Neuron (in vitro differentiated cells): ENCODE data around the gene LGALS9B.
"Not testable (repeated sequence)": the region's sequence is repeated elsewhere in the genome, so short reads cannot be mapped to it uniquely, and the experiment has no call there.

Experiments
- H2AFZ ChIP-seq: one replicate; pipeline ENCODE4 v1.6.1; 2013; ENCODE audit warnings: low read depth, mild to moderate bottlenecking, inconsistent platforms, low read length, moderate library complexity
- H3K27me3 ChIP-seq: one replicate; pipeline ENCODE4 v1.6.1; 2013; ENCODE audit warnings: low read length; ENCODE audit not compliant: insufficient read depth
- H3K36me3 ChIP-seq: one replicate; pipeline ENCODE4 v1.6.1; 2013; ENCODE audit warnings: low read length; ENCODE audit not compliant: insufficient read depth
- H3K4me1 ChIP-seq: one replicate; pipeline ENCODE4 v1.6.1; 2013; ENCODE audit warnings: low read length; ENCODE audit not compliant: insufficient read depth
- H3K4me3 ChIP-seq: 2 replicates; pipeline ENCODE4 v1.5.1; 2013; ENCODE audit warnings: mild to moderate bottlenecking, low read length, moderate library complexity
- H3K9me3 ChIP-seq: one replicate; pipeline ENCODE4 v1.6.1; 2013; ENCODE audit warnings: low read length

LGALS9B gene

DNA sequence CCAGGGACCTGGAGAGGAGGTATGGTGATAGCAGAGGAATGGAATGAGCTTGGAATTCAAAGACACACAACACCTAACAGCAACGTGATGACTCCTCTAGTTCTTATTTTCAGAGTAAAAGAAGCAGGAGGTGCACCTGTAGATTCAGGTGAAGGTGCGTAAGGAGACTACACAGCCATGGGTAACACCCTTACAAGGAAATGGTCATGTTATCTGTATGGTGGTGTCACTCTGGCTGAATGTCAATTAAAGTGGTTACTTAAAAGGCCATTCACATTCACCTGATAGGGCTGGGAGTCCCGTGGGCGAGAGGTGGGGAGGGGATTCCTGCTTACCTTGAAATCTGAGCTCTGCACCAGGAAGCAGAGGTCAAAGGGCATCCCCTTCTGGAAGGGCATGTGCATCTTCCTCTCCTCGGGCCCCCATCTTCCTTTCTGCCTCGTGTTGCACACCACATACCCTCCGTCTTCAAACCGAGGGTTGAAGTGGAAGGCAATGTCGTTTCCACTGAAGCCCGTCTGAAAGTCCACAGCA lies 9.4 kb downstream of the LGALS9B start:
- H3K36me3 ChIP-seq, H3K4me3 ChIP-seq, H2AFZ ChIP-seq, H3K4me1 ChIP-seq, H3K9me3 ChIP-seq, H3K27me3 ChIP-seq: not testable (repeated sequence)

DNA sequence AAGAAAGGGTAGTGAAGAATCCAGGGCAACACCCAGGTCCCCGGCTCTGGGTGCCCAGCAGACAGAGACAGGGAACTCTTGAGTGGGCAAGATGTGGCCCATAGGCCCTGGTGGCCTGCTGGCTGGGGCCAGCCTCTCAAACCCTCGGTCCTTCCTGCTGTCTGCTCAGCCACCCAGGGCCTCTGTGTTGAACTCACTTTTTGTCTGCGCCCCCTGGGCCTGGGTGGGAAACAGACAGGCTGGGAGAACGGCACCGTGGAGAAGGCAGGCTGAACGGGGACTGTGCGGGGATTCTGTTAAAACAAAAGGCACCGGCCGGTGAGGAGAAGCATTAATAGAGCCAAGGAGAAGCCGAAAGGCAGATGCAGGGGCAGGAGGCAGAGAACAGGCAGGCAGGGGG lies 12.2 kb downstream of the LGALS9B start:
- H3K4me1 ChIP-seq, H3K4me3 ChIP-seq, H3K36me3 ChIP-seq, H3K9me3 ChIP-seq, H2AFZ ChIP-seq, H3K27me3 ChIP-seq: not testable (repeated sequence)

DNA sequence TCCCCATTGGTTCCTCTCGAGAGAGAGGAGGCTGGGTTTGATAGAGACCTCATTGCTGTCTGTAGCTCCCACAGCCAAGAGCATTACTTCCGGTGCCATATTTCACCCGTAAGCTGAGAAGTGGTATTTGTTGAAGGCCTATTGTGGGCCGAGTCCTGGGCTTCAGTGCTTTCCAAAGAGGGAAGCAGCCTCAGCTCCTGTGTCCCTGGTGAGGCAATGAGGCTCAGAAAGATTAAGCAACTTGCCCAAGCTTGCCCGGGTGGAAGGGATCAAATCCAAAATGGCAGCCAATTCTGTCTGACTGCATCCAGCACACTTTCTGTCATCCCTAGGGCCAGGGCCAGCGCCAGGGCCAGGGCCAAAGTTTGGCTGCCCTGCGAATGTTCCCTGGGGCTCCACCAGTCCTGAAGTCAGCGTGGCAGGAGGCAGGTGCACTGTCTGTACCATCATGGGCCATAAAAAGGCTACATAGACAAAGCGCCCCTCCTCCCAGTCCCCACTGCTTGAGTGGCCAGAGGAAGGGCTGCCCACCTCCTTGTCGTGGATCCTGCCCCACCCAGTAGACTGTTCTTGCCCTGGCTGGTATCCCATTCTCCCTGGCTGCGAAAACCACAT lies 13.4 kb downstream of the LGALS9B start:
- H3K27me3 ChIP-seq, H3K36me3 ChIP-seq, H3K9me3 ChIP-seq, H3K4me3 ChIP-seq, H3K4me1 ChIP-seq, H2AFZ ChIP-seq: not testable (repeated sequence)

DNA sequence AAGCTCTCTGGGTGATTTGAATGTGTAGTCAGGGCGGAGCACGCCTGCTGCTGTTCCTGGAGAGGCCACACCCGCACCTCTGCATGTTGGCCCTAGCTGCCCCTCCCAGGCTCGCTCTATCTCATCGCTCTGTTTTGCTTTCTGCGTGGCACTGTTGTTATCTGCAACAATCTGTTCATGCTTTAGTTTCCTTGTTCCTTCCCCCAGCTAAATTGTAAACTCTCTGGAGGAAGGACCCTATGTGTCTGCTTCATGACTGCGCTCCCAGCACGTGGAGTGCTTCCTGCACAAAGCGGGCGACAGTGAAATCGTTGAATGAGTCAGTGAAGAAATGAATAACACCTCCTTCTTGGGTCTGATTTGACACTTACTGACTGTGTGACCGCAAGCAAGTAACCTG lies 16.5 kb downstream of the LGALS9B start:
- not testable (repeated sequence) for H3K4me3 ChIP-seq, H3K27me3 ChIP-seq, H3K9me3 ChIP-seq, H3K4me1 ChIP-seq, H3K36me3 ChIP-seq, H2AFZ ChIP-seq

DNA sequence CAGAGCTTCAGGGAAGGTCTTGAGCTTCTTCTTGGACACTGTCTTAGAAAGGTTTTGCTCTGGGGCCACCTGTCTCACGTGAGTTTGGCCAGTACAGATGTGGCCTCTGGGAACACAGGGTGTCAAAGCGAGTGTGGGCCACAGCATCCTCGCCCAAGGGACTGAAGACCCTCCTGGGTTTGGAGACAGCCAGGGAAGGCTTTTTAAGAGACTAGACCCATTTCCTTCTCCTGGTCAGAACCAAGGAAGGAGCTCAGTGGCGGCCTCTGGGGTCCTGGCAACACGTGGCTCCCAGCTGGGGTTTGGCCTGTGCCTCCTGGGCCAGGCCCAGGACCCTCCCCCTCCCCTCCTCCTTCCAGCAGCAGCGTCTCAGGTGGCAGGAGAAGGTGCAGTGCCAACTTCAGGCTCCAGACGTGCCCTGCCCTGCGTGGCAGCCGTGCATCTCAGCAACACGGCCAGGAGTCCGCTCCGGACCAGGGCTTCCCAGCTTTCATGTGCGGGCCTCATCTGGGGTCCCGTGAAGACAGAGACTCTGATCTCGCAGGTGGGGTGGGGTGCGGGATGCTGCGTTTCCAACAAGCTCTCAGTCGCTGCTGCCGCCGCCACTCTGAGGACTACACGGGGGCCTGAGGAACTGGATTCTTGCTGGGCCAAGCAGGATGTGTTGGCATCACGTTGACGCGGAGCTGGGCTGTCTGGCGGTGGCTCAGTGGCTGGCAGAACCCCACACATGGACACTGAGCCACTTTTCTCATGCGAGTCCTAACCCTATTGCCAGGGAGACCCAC lies 19.6 kb downstream of the LGALS9B start:
- H3K4me3 ChIP-seq, H3K4me1 ChIP-seq, H3K9me3 ChIP-seq, H3K27me3 ChIP-seq, H3K36me3 ChIP-seq, H2AFZ ChIP-seq: not testable (repeated sequence)

DNA sequence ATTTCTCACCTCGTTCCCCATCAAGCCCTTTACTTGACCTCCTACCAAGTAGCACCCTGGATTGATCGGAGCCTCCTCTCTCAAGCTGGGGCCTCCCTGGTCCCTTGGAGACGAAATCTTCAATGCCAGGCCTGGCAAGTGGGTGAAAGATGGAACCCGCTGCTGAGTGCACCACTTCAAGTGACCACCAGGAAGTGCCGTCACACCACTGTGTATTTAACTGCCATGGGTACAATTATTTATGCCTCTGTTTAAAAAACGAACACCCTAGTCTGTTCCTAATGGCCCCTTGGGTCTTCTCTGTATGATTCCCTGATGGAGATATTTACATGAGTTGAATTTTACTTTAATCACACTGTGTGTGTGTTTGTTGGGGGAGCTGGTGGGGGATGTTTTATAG lies 20.4 kb downstream of the LGALS9B start:
- not testable (repeated sequence) for H3K27me3 ChIP-seq, H3K4me1 ChIP-seq, H2AFZ ChIP-seq, H3K36me3 ChIP-seq, H3K4me3 ChIP-seq, H3K9me3 ChIP-seq

DNA sequence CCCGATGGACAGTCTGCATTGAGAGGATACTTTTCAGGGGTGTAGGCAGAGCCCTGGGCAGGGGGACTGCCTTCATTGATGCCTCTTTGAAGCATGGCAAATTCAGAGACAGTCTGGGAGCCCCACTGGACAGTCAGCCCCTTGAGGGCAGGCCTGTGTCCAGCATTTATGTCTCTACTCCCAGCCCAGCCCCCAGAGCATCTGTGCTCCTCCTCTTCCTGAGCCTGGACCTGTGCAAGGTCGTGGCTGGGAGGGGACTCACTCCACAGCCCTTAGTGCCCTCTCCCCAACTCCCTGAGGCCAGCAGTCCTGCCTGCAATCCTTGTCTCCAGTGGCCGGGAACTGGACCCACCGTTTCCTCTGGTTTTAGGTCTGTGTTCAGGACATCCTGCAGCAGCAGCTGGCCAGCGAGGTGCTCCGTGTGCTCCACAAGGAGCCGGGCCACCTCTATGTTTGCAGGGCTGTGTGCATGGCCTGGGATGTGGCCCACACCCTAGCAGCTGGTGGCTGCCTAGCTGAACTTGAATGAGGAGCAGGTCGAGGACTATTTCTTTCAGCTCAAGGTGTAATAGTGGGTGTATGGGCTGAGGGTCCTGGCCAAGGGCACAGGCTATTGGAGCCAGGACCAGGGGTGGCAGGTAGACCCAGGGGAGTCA lies 22.6 kb downstream of the LGALS9B start:
- H2AFZ ChIP-seq, H3K4me1 ChIP-seq, H3K4me3 ChIP-seq, H3K9me3 ChIP-seq, H3K27me3 ChIP-seq, H3K36me3 ChIP-seq: not testable (repeated sequence)

DNA sequence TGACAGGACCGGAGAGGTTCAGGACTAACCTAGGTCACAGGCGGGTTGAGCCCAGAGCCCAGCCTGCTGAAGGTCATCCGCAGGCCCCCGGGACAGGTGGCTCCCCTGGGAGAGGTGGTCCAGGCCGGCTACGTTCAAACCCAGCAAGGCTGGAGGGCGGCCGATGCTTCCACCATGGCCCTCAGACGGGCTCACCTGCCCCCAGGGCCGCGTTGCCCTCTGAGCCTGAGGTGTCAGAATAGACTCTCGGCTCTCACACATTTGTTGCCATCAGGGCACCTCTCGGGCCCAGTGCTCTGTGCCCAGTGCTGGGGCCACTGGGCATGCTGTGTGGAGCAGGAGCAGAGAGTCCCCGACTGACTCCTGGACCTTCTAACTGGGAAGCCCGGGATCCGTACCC lies 23.2 kb downstream of the LGALS9B start:
- not testable (repeated sequence) for H3K36me3 ChIP-seq, H3K27me3 ChIP-seq, H2AFZ ChIP-seq, H3K9me3 ChIP-seq, H3K4me1 ChIP-seq, H3K4me3 ChIP-seq

DNA sequence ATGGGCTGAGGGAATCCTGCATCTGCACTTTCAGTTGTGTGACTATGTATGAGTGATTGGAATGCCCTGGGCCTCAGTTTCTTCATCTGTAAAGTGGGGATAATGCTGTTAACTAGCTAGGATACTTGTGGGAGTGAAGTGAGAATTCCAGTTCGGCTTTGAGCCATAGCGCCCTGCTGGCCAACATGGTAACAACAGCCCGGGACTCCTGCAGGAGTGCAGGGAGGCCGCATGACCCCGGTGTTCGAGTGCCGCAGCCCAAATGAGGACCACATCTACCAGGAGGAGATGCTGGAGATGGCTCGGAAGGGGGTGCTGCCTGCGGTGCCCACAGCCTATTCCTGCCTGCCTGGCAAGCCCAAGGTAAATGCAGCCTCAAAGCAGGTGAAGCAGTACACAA lies 23.7 kb downstream of the LGALS9B start:
- H2AFZ ChIP-seq, H3K9me3 ChIP-seq, H3K4me3 ChIP-seq, H3K27me3 ChIP-seq, H3K36me3 ChIP-seq, H3K4me1 ChIP-seq: not testable (repeated sequence)

DNA sequence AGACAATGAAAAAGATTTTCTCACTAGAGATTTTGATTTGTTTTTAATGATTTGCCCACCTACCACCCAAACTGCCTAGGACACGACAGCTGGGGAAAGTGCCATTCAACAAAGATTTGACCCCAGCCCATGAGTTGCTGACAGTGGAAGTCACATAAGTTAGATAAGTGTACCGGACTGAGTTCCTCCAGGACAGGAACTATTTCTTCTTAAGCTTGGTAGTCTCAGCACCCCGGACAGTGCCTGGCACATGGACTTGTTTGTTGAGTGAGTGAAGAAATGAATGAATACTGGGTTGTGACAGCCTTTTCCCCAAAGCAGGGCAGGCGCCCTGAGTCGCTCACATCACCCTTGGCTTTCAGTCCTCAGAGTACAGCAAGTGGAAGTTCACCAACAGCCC lies 26.7 kb downstream of the LGALS9B start:
- H3K4me1 ChIP-seq, H3K27me3 ChIP-seq, H3K9me3 ChIP-seq, H2AFZ ChIP-seq, H3K36me3 ChIP-seq, H3K4me3 ChIP-seq: not testable (repeated sequence)

DNA sequence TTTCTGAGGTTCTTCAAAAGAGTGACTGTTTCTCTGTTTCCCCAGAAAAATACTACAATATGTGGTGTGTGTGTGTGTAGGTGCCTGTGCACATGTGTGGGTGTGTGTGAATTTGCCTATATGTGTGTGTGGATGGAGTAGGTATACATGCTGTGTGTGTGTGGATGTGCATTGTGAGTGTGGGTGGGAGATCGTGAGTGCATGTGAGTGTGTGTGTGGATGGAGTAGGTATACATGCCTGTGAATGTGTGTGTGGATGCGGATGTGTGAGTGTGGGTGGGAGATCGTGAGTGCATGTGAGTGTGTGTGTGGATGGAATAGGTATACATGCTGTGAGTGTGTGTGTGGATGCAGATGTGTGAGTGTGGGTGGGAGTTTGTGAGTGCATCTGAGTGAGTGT lies 32.2 kb downstream of the LGALS9B start:
- H3K27me3 ChIP-seq, H3K4me1 ChIP-seq, H3K9me3 ChIP-seq, H3K4me3 ChIP-seq, H2AFZ ChIP-seq, H3K36me3 ChIP-seq: not testable (repeated sequence)

DNA sequence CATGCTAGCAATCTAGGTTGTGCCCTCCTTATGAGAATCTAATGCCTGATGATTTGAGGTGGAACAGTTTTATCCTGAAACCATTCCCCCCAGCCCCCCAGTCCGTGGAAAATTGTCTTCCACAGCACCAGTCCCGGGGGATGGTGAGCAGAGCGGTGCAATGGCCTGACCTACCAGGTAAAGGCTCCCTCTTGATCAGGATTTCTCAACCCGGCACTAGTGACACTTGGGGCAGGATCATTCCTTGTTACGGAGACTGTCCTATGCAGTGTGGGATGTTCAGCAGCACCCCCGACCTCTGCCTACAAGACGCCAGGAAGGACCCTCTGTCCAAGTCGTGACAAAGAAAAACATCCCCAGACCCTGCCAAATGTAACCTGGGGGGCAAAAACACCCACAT lies 34.0 kb downstream of the LGALS9B start:
- H3K9me3 ChIP-seq, H2AFZ ChIP-seq, H3K4me3 ChIP-seq, H3K4me1 ChIP-seq, H3K36me3 ChIP-seq, H3K27me3 ChIP-seq: not testable (repeated sequence)

DNA sequence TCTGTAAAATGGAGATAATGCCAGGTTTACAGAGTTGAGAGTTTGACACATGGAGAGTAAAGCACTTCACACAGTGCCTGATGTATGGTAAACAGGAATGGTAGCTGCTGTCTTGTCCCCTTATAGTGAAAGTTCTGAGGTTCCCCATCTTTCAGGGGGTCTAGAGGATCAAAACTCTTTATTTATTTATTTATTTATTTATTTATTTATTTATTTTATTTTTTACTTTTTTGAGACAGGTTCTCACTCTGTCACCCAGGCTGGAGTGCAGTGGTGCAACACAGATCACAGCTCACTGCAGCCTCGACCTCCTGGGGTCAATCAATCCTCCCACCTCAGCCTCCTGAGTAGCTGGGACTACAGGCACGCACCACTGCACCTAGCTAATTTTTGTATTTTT lies 40.1 kb downstream of the LGALS9B start:
- H3K36me3 ChIP-seq, H3K4me1 ChIP-seq, H3K9me3 ChIP-seq, H2AFZ ChIP-seq, H3K4me3 ChIP-seq, H3K27me3 ChIP-seq: not testable (repeated sequence)

DNA sequence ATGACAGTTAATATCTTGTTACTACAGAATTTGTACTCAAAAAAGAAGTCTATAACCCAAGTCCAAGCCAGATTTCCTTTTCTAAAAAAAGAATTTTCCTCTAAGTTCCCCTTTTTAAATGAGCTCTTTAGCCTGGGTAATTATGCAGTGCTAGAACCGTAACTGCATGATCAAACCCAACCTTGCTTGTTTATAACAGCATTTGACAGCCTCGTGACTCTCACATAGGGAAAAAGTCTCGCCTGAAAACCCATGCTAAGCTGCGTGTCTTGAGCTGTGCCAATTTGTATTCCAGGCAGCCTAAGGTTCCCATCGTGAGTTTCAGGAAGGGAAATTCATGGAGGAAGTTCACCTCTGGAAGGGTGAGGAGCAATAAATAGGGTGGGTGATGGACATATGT lies 44.5 kb downstream of the LGALS9B start:
- not testable (repeated sequence) for H3K9me3 ChIP-seq, H3K4me3 ChIP-seq, H2AFZ ChIP-seq, H3K4me1 ChIP-seq, H3K36me3 ChIP-seq, H3K27me3 ChIP-seq
